Measurements from ENCODE around the gene NHSL2.

- TF ChIP-seq POLR2A (IDR thresholded peaks at IDR 0.05; ENCODE audit: extremely low read depth, insufficient read length), result no peak
- TF ChIP-seq, protein P1, sequence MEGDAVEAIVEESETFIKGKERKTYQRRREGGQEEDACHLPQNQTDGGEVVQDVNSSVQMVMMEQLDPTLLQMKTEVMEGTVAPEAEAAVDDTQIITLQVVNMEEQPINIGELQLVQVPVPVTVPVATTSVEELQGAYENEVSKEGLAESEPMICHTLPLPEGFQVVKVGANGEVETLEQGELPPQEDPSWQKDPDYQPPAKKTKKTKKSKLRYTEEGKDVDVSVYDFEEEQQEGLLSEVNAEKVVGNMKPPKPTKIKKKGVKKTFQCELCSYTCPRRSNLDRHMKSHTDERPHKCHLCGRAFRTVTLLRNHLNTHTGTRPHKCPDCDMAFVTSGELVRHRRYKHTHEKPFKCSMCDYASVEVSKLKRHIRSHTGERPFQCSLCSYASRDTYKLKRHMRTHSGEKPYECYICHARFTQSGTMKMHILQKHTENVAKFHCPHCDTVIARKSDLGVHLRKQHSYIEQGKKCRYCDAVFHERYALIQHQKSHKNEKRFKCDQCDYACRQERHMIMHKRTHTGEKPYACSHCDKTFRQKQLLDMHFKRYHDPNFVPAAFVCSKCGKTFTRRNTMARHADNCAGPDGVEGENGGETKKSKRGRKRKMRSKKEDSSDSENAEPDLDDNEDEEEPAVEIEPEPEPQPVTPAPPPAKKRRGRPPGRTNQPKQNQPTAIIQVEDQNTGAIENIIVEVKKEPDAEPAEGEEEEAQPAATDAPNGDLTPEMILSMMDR (IDR thresholded peaks at IDR 0.05; ENCODE audit: low read depth, low read length), result no peak
Observed at GRCh38 chrX:71994601-71995000, 84.0 kb downstream of the NHSL2 start.

All from NB4 (cell line).